H1 (cell line): ENCODE measurements around the gene VWA3B.

Source experiments
- BACH1 ChIP-seq: IDR thresholded peaks from 2 replicates; pipeline ENCODE4 v1.6.1; 2012; ENCODE audit warnings: low read length, improper control_type of control experiment
- CHD2 ChIP-seq: IDR thresholded peaks from 2 replicates; pipeline ENCODE4 v1.6.1; 2012; ENCODE audit warnings: low read length, improper control_type of control experiment
- CTCF ChIP-seq, 3 experiments: IDR thresholded peaks; 1 replicate in 2 of 3; 2 replicates in 1 of 3; pipeline versions ENCODE4 v1.5.1 to v1.6.1; 2011; ENCODE audit warnings: low read length in 3 of 3, mild to moderate bottlenecking in 3 of 3, inconsistent platforms in 2 of 3, low read depth in 1 of 3, moderate library complexity in 1 of 3; ENCODE audit not compliant: insufficient read depth in 1 of 3; ENCODE audit errors: control extremely low read depth in 1 of 3
- E2F6 ChIP-seq: IDR thresholded peaks from 2 replicates; pipeline ENCODE4 v1.6.1; 2012; ENCODE audit warnings: inconsistent platforms
- EP300 ChIP-seq, 2 experiments: IDR thresholded peaks; 1 replicate in 1 of 2; 2 replicates in 1 of 2; pipeline ENCODE4 v1.6.1; 2011 to 2012; ENCODE audit warnings: low read depth in 2 of 2, low read length in 2 of 2, mild to moderate bottlenecking in 2 of 2, borderline replicate concordance in 1 of 2, inconsistent platforms in 1 of 2, moderate library complexity in 1 of 2
- NRF1 ChIP-seq: IDR thresholded peaks from 2 replicates; pipeline ENCODE4 v1.6.1; 2011; ENCODE audit warnings: mild to moderate bottlenecking, low read depth, low read length, improper control_type of control experiment
- POLR2AphosphoS5 ChIP-seq: IDR thresholded peaks from 2 replicates; pipeline ENCODE4 v1.6.1; 2011; ENCODE audit warnings: low read depth, low read length

- no peak for TF ChIP-seq EP300 (IDR thresholded peaks at IDR 0.05; ENCODE audit: borderline replicate concordance in 1 of 2, low read depth in 2 of 2, low read length in 2 of 2)
- no peak for TF ChIP-seq E2F6
- TF ChIP-seq CHD2, result no peak
- TF ChIP-seq POLR2AphosphoS5, result no peak
- no peak for TF ChIP-seq BACH1
- TF ChIP-seq NRF1, result no peak
- no peak for TF ChIP-seq CTCF (IDR thresholded peaks at IDR 0.05; ENCODE audit: control extremely low read depth in 1 of 3, insufficient read depth in 1 of 3, low read depth in 1 of 3, low read length in 3 of 3)
These were observed 90.3 kb downstream of the VWA3B start for GRCh38 chr2:98177286-98177685.
